SJSA1 (cell line): Measurements from ENCODE around the gene SORBS1. TPM values are rescaled to one million over a fixed set of nuclear protein-coding genes. Genes with fewer than 3 reads are reported as not detected.
"Not testable (repeated sequence)": the region's sequence is repeated elsewhere in the genome, so short reads cannot be mapped to it uniquely, and the experiment has no call there.

Source experiments
- DNase-seq, 2 experiments: peaks; one replicate each; pipeline ENCODE4 v3.0.0-alpha.2; 2015 to 2020; ENCODE audit warnings: low spot score in 2 of 2, low read depth in 1 of 2
- H3K27ac ChIP-seq: fragments of 250-450 bp; sonication (Bioruptor Pico); 2 replicates; pipeline ENCODE4 v1.5.1; 2020; ENCODE audit warnings: mild to moderate bottlenecking, moderate library complexity
- H3K27me3 ChIP-seq: fragments of 250-450 bp; sonication (Bioruptor Pico); replicated peaks from 2 replicates; pipeline ENCODE4 v1.5.1; 2020; ENCODE audit warnings: mild to moderate bottlenecking, moderate library complexity
- H3K36me3 ChIP-seq: fragments of 250-450 bp; sonication (Bioruptor Pico); 2 replicates; pipeline ENCODE4 v1.5.1; 2020; ENCODE audit warnings: mild to moderate bottlenecking
- H3K4me1 ChIP-seq: fragments of 250-450 bp; sonication (Bioruptor Pico); replicated peaks from 2 replicates; pipeline ENCODE4 v1.6.1; 2021; ENCODE audit warnings: mild to moderate bottlenecking
- H3K4me3 ChIP-seq: fragments of 250-450 bp; sonication (Bioruptor Pico); 2 replicates; pipeline ENCODE4 v1.5.1; 2020; ENCODE audit warnings: mild to moderate bottlenecking
- H3K9me3 ChIP-seq: fragments of 250-450 bp; sonication (Bioruptor Pico); replicated peaks from 2 replicates; pipeline ENCODE4 v1.5.1; 2020; ENCODE audit warnings: mild to moderate bottlenecking
- total RNA-seq: library from RNA; depleted of rRNA; stranded (reverse); fragments of >200 nt; shearing (Covaris generic); gene quantifications from 2 replicates; pipeline ENCODE4 v1.2.3, GENCODE V29; 2014

Gene SORBS1
- total RNA-seq, 1 experiment from 2014 or later, result 2.9 TPM

DNA sequence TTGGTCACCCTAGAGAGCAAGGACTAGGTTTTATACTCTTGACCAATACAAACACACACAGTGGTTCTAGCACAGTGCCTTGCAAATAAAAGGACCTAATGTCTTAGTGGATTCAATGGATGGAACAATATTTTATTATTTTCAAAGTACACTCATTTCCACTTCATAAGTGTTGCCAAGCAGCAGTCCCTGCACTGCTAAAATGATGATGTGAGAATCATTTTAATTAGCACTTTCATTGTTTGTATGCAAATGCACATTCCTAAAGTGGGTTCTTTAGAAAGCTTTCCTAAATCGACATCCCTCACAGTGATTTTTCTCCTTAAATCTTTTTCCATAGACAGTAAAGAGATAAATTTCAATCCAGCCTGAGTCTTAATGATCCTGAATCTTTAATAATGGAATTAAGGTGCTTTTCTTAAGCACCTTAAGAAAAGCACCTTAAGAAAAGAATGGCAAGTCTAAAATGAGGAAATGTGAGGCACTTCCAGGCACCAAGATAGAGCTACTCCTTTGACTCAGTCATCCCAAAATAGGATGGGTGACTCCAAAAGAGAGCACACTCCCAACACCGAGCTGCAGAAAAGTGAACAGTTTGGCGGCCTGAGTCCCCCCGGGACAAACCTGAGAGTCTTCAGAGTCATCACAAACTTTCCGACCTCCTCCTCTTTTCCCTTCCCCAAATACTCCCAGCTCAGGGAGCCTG lies 84.5 kb downstream of the SORBS1 start:
- no peaks in the 10 kb centered on the region for H3K36me3 ChIP-seq
- H3K4me1 ChIP-seq, result no peaks in the 10 kb centered on the region
- no peaks in the 10 kb centered on the region for H3K27me3 ChIP-seq
- H3K4me3 ChIP-seq, result no peak overlapping the region
- DNase-seq, result no peak
- no peak overlapping the region for H3K27ac ChIP-seq
- no peaks in the 10 kb centered on the region for H3K9me3 ChIP-seq

DNA sequence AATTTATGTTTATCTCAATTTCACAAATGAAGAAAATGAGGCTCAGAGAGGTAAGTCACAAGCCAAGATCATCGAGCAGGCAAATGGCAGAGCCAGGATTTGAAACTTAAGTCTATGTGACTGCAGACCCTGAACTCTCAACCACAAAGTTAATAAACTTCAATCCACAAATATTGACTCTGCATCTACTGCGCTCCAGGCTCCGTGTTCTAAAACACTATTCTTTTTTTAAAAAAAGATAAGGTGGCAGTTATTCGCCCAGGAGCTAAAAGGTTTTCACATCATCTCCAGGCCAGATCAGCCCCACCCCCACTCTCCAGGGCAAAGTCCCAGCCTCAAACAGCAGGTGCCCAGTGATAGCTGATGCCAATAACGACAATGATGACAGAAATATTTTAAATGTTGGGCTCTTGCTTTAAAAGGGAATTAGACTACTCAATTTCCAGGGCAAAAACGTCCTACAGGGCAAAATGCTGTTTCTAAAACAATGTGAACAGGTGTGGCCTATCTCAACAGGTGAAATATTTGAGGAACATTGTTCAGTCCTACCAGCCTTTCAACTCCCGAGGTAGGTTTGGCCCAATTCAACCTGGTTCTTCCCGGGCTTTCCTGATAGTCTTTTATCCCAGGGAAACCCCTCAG lies 85.2 kb downstream of the SORBS1 start:
- no peaks in the 10 kb centered on the region for H3K27me3 ChIP-seq
- H3K4me1 ChIP-seq, result no peaks in the 10 kb centered on the region
- H3K36me3 ChIP-seq, result no peaks in the 10 kb centered on the region
- no peaks in the 10 kb centered on the region for H3K9me3 ChIP-seq
- H3K4me3 ChIP-seq, result no peak overlapping the region
- DNase-seq, result no peak
- no peak overlapping the region for H3K27ac ChIP-seq

GRCh38 chr10:95475003-95475383 lies 86.2 kb downstream of the SORBS1 start:
- Histone ChIP-seq H3K27ac (no peak overlapping the region), H3K4me1 (no peaks in the 10 kb centered on the region), H3K9me3 (no peaks in the 10 kb centered on the region), H3K36me3 (no peaks in the 10 kb centered on the region), H3K27me3 (no peaks in the 10 kb centered on the region), H3K4me3 (no peak overlapping the region)
- DNase-seq, result no peak

DNA sequence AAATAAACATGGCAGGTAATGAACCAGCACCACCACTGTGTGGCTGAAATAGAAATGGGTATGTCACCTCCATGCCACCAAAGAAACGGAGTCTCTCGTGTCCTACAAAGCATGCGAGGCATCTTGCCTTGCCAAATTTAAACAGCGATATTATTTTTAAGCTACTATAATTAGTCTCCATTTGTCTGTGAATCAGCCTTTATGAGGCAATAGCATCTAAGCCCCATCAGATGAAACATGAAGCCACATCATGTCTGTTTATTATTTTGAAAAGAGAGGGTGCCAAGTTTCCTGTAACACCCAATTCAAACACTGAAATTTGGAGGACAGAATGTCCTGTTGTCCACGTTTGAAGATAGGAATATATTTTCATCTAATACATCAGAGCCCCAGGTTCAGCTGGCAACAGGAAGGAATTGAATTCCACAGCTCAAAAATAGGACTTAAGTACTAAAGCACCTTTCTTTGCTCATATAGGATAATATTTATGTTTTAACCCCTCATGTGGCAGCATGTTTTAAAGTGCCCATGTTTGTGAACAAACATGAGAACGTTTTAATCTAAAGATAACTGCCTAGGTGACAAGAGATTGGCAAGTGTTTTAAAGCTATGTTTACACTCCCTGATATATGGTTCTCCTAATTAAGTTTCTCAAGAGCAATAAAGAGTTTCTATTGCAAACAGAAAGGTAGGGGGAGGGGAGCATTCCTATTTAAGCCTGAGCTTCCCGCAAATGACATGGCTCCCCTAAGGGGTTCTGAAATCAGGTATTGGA lies 86.8 kb downstream of the SORBS1 start:
- no peak for DNase-seq
- Histone ChIP-seq H3K27ac (no peak overlapping the region), H3K9me3 (no peaks in the 10 kb centered on the region), H3K4me1 (no peaks in the 10 kb centered on the region), H3K4me3 (no peak overlapping the region), H3K36me3 (no peaks in the 10 kb centered on the region), H3K27me3 (no peaks in the 10 kb centered on the region)

GRCh38 chr10:95472304-95473088 lies 88.7 kb downstream of the SORBS1 start:
- Histone ChIP-seq H3K4me1 (no peaks in the 10 kb centered on the region), H3K9me3 (no peaks in the 10 kb centered on the region), H3K27ac (no peak overlapping the region), H3K4me3 (no peak overlapping the region), H3K36me3 (no peaks in the 10 kb centered on the region), H3K27me3 (no peaks in the 10 kb centered on the region)
- no peak for DNase-seq

- DNase-seq, result no peak
- H3K36me3 ChIP-seq, result no peaks in the 10 kb centered on the region
- no peak overlapping the region for H3K27ac ChIP-seq
- H3K4me3 ChIP-seq, result no peak overlapping the region
- H3K4me1 ChIP-seq, result no peaks in the 10 kb centered on the region
- no peaks in the 10 kb centered on the region for H3K27me3 ChIP-seq
- no peaks in the 10 kb centered on the region for H3K9me3 ChIP-seq
Observed at GRCh38 chr10:95469676-95470075, 91.5 kb downstream of the SORBS1 start.

DNA sequence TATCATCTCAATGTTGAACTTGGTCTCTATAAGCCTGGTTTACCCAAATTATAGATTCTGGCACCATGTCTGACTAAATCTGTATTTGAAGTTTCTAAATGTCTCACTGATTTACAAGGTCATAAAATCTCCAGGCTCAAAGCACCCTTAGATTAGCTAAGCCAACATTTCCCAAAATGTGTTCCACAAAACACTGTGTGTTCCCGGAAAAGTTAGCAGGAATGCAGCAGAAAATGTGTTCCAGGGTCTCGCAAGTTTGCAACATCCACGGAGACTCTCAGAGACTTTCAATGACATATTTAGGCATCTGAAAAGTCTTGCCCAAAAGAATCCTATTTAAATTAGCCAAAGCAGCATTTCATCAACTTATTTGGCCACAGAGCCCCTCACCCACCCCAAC lies 91.9 kb downstream of the SORBS1 start:
- H3K4me3 ChIP-seq, result no peak overlapping the region
- no peaks in the 10 kb centered on the region for H3K36me3 ChIP-seq
- no peaks in the 10 kb centered on the region for H3K9me3 ChIP-seq
- H3K27ac ChIP-seq, result no peak overlapping the region
- DNase-seq, result no peak
- H3K27me3 ChIP-seq, result no peaks in the 10 kb centered on the region
- no peaks in the 10 kb centered on the region for H3K4me1 ChIP-seq

- not testable (repeated sequence) for H3K27me3 ChIP-seq, H3K9me3 ChIP-seq, H3K4me3 ChIP-seq, DNase-seq, H3K36me3 ChIP-seq, H3K4me1 ChIP-seq, H3K27ac ChIP-seq
Observed at GRCh38 chr10:95467642-95468041, 93.5 kb downstream of the SORBS1 start.

- DNase-seq, result no peak
- no peaks in the 10 kb centered on the region for H3K9me3 ChIP-seq
- no peak overlapping the region for H3K27ac ChIP-seq
- no peaks in the 10 kb centered on the region for H3K36me3 ChIP-seq
- no peak overlapping the region for H3K4me3 ChIP-seq
- H3K4me1 ChIP-seq, result no peaks in the 10 kb centered on the region
- no peaks in the 10 kb centered on the region for H3K27me3 ChIP-seq
Observed at GRCh38 chr10:95467162-95467599, 94.0 kb downstream of the SORBS1 start.

- no peaks in the 10 kb centered on the region for H3K36me3 ChIP-seq
- H3K27ac ChIP-seq, result no peak overlapping the region
- no peaks in the 10 kb centered on the region; the same call in 1 of the 2 replicates for H3K27me3 ChIP-seq
- no peaks in the 10 kb centered on the region for H3K4me1 ChIP-seq
- no peak overlapping the region for H3K4me3 ChIP-seq
- no peaks in the 10 kb centered on the region for H3K9me3 ChIP-seq
- no peak for DNase-seq
Observed at GRCh38 chr10:95466436-95466835, 94.7 kb downstream of the SORBS1 start.

DNA sequence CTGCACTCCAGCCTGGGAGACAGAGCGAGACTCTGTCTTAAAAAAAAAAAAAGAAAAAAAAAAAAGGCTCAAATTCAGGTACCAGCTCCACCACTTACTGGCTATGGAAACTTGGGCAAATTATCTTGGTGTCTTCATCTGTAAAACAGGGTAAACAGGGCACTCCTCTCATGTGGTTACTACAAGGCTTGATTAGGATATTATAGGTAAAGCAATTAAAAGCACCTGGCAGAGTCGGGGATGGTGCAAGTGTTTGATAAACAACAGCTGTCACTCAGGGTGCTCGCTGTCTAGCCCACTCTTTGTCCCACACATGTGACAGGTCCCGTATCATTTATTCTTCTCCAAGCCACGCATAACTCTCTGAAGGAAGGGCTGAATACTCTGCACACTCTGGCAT lies 96.9 kb downstream of the SORBS1 start:
- H3K27me3 ChIP-seq, result no peaks in the 10 kb centered on the region; the same call in 1 of the 2 replicates
- H3K27ac ChIP-seq, result no peak overlapping the region
- DNase-seq, result no peak
- H3K4me1 ChIP-seq, result no peaks in the 10 kb centered on the region
- H3K4me3 ChIP-seq, result no peak overlapping the region
- H3K36me3 ChIP-seq, result no peaks in the 10 kb centered on the region
- no peaks in the 10 kb centered on the region for H3K9me3 ChIP-seq

DNA sequence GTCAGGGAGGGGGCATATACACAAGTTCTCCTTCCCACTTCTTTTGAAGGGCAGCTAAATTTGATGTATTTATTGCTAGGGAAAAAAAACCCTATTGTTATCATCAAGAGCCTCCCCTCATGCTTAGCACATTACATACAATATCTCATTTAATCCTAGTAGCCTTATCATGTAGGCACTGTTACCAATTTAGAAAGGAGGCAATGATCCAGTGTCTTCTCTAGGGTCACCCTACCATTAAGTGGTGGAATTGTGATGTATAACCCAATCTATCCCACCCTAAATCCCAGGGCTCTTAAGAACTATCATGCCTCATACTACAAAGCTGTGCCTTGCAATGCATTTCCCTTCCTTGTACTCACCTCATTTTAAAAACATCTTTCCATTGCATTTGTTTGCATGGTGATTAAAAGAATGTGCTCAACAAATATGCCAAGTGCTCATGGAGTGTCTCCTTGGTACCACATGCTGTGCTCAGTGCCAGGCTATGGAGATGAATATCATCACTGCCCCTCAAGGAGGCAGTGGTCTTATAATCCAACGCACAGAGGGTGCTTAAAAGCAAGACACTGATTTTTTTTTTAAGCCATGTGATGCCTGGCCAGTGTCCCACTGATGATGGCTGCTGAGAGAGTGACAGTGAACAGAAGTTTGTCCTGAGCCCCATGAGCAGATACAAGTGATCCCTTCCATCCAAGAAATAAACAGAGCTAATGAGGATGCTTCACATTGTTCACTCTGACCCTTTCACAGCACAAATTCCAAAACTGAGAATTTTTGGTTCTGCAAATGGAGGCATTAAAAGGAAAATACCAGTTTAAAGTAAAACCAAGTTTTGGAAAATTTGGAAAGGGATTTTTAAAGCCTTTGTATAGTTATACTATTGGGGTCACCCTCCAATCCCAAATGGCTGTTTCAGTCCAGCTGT lies 98.2 kb downstream of the SORBS1 start:
- Histone ChIP-seq H3K4me3 (no peak overlapping the region), H3K4me1 (no peaks in the 10 kb centered on the region), H3K27me3 (no peaks in the 10 kb centered on the region; the same call in 1 of the 2 replicates), H3K9me3 (no peaks in the 10 kb centered on the region), H3K36me3 (no peaks in the 10 kb centered on the region), H3K27ac (no peak overlapping the region)
- DNase-seq, result no peak

DNA sequence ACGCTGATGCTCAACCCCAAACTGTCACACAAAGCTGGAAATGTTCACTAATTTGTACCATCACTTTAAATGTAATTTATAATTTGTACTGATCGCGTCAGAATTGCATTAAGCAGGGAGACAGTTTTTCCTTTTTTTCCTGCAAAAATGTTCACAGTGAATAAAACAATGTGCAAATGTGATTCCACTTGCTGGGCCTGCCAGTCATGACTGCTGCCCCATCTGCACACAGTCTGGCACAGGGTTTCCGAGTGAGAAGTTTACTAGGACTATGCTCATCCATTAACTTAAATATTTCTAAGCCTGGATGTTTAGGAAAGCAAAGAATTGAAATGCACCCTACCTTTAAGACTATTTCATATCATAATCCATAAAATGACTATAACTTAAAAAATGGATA lies 99.6 kb downstream of the SORBS1 start:
- no peaks in the 10 kb centered on the region for H3K4me1 ChIP-seq
- H3K27ac ChIP-seq, result no peak overlapping the region
- H3K4me3 ChIP-seq, result no peak overlapping the region
- no peak for DNase-seq
- H3K27me3 ChIP-seq, result peaks cover 8% of the 10 kb centered on the region; the same call in 1 of the 2 replicates
- H3K36me3 ChIP-seq, result no peaks in the 10 kb centered on the region
- H3K9me3 ChIP-seq, result no peaks in the 10 kb centered on the region
